NT2/D1 (cell line): Measurements from ENCODE around the gene KBTBD7.

Experiments used
- YY1 ChIP-seq: IDR thresholded peaks from 2 replicates; pipeline ENCODE4 v1.6.1; 2011; ENCODE audit not compliant: insufficient read length, insufficient read depth
- ZNF274 ChIP-seq: IDR thresholded peaks from 2 replicates; pipeline ENCODE4 v1.6.1; 2011; ENCODE audit warnings: mild to moderate bottlenecking, low read depth, low read length

- TF ChIP-seq YY1 (no peak), ZNF274 (no peak)
These were observed 5.8 kb upstream of the KBTBD7 start for GRCh38 chr13:41200126-41200525.
